Measurements from ENCODE around the gene FBLN1.

FBLN1 gene

DNA sequence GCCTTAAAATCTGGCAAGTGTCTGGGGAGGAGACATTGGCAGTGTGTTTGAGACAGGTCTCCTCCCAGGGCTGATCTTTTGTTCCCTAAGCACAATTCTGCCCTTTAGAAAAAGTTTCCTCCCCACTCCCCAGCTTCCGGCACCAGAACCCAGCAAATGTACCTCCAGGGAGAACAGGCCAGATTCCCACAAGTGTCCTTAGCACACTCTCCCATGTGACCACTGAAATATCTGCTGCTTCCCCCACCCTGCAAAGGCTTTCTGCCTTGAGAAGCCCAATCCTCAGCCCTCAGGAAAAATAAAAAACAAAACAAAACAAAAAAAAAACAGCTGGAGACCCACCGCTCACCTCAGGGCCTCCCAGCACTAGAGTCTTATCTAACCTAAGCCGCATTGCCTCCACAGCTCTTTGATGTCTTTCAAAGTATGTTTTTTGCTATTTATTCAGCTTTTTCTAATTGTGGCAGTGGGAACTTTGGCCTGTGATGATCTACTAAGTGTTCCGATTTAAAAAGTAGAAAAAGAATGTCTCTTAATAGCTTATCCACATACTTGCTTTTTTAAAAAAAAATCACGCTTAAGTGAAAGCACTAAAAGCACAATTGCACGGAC is 29.0 kb upstream of the FBLN1 start:
- POLR2A ChIA-PET, result interaction anchor here (0.8 kb wide), 1 partner anchor 158 kb away, joined by 3 read pairs; no protein-coding TSS in a partner anchor
- TF ChIP-seq, protein P1, sequence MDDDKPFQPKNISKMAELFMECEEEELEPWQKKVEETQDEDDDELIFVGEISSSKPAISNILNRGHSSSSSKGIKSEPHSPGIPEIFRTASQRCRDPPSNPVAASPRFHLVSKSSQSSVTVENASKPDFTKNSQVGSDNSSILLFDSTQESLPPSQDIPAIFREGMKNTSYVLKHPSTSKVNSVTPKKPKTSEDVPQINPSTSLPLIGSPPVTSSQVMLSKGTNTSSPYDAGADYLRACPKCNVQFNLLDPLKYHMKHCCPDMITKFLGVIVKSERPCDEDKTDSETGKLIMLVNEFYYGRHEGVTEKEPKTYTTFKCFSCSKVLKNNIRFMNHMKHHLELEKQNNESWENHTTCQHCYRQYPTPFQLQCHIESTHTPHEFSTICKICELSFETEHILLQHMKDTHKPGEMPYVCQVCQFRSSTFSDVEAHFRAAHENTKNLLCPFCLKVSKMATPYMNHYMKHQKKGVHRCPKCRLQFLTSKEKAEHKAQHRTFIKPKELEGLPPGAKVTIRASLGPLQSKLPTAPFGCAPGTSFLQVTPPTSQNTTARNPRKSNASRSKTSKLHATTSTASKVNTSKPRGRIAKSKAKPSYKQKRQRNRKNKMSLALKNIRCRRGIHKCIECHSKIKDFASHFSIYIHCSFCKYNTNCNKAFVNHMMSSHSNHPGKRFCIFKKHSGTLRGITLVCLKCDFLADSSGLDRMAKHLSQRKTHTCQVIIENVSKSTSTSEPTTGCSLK (tag by site-specific recombination; IDR thresholded peaks at IDR 0.05), result no peak
- TF ChIP-seq, protein P2, sequence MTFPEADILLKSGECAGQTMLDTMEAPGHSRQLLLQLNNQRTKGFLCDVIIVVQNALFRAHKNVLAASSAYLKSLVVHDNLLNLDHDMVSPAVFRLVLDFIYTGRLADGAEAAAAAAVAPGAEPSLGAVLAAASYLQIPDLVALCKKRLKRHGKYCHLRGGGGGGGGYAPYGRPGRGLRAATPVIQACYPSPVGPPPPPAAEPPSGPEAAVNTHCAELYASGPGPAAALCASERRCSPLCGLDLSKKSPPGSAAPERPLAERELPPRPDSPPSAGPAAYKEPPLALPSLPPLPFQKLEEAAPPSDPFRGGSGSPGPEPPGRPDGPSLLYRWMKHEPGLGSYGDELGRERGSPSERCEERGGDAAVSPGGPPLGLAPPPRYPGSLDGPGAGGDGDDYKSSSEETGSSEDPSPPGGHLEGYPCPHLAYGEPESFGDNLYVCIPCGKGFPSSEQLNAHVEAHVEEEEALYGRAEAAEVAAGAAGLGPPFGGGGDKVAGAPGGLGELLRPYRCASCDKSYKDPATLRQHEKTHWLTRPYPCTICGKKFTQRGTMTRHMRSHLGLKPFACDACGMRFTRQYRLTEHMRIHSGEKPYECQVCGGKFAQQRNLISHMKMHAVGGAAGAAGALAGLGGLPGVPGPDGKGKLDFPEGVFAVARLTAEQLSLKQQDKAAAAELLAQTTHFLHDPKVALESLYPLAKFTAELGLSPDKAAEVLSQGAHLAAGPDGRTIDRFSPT (tag by site-specific recombination; IDR thresholded peaks at IDR 0.05), result no peak
- TF ChIP-seq ZBTB8A (tag by site-specific recombination; IDR thresholded peaks at IDR 0.05), result 0 out of 2 replicates have a peak, but pooled peaks have one; percentile 28
- peak; percentile 75; the same call in 1 of the 2 replicates for TF ChIP-seq TCF7L2 (IDR thresholded peaks at IDR 0.05; ENCODE audit: borderline replicate concordance, low read depth, low read length)
- TF ChIP-seq ZNF707 (tag by site-specific recombination; IDR thresholded peaks at IDR 0.05), result no peak
- no peak for TF ChIP-seq ZNF629 (tag by site-specific recombination; IDR thresholded peaks at IDR 0.05)
- no peak for TF ChIP-seq SETDB1 (IDR thresholded peaks at IDR 0.05; ENCODE audit: insufficient read length, low read length)
- H3K4me3 ChIP-seq (ENCODE audit: low read depth, low read length), result no peak overlapping the region
- no peak overlapping the region for H3K27ac ChIP-seq (ENCODE audit: extremely low read depth, low read depth, low read length)
- CTCF ChIA-PET, result no interaction called here
- no peaks in the 10 kb centered on the region for H3K9me3 ChIP-seq (ENCODE audit: control insufficient read depth, insufficient read depth, low read depth, low read length)
- no peaks in the 10 kb centered on the region for H3K36me3 ChIP-seq (ENCODE audit: control insufficient read depth in 2 of 2, insufficient read depth in 1 of 2, low read length in 2 of 2)
- peaks cover 3% of the 10 kb centered on the region; the same call in 1 of the 2 replicates for H3K4me1 ChIP-seq (ENCODE audit: control insufficient read depth, insufficient read depth, low read length)

DNA sequence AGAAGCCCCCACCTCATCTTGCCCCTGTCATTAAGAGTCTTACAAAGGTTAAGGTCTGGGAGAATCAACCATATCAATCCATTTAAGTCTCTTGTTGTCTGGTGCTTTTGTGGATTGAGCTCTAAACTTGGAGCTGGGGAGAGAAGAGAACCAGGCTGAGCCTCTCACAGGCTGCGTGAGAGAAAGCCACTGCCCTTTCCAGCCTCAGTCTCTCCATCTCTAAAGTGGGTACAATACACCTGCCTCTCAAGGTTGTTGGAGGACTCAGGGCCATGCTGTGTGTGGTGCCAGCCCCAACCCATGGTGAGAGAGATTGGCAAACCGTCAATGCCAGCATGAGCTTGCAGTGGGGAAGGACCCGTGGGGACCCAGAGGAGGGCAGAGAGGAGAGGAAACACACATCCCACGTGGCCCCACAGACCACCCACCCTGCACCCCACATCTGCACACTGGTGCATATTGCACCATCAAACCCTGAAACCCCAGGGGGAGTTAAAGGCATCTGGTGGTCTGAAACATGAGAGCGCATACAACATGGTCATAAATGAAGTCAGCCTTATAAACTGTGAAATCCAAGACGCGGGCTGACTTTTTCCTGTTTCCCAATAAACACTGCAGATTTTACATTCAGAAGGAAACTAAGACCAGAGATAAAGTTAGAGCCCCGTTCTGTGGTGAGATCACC is 27.5 kb upstream of the FBLN1 start:
- TF ChIP-seq, protein P3, sequence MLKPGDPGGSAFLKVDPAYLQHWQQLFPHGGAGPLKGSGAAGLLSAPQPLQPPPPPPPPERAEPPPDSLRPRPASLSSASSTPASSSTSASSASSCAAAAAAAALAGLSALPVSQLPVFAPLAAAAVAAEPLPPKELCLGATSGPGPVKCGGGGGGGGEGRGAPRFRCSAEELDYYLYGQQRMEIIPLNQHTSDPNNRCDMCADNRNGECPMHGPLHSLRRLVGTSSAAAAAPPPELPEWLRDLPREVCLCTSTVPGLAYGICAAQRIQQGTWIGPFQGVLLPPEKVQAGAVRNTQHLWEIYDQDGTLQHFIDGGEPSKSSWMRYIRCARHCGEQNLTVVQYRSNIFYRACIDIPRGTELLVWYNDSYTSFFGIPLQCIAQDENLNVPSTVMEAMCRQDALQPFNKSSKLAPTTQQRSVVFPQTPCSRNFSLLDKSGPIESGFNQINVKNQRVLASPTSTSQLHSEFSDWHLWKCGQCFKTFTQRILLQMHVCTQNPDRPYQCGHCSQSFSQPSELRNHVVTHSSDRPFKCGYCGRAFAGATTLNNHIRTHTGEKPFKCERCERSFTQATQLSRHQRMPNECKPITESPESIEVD (tag by site-specific recombination; IDR thresholded peaks at IDR 0.05), result peak; percentile 87
- TF ChIP-seq SP7 (tag by site-specific recombination; IDR thresholded peaks at IDR 0.05) (no peak), ZNF174 (tag by site-specific recombination; IDR thresholded peaks at IDR 0.05) (no peak), ZNF571 (tag by site-specific recombination; IDR thresholded peaks at IDR 0.05) (no peak), ZEB2 (tag by site-specific recombination; IDR thresholded peaks at IDR 0.05) (0 out of 2 replicates have a peak, but pooled peaks have one; percentile 18), ZIC2 (tag by site-specific recombination; IDR thresholded peaks at IDR 0.05) (peak; percentile 29; the same call in 1 of the 2 replicates), ZNF223 (tag by site-specific recombination; IDR thresholded peaks at IDR 0.05) (no peak), ZNF776 (tag by site-specific recombination; IDR thresholded peaks at IDR 0.05; ENCODE audit: borderline replicate concordance) (no peak)
- TF ChIP-seq, protein P4, sequence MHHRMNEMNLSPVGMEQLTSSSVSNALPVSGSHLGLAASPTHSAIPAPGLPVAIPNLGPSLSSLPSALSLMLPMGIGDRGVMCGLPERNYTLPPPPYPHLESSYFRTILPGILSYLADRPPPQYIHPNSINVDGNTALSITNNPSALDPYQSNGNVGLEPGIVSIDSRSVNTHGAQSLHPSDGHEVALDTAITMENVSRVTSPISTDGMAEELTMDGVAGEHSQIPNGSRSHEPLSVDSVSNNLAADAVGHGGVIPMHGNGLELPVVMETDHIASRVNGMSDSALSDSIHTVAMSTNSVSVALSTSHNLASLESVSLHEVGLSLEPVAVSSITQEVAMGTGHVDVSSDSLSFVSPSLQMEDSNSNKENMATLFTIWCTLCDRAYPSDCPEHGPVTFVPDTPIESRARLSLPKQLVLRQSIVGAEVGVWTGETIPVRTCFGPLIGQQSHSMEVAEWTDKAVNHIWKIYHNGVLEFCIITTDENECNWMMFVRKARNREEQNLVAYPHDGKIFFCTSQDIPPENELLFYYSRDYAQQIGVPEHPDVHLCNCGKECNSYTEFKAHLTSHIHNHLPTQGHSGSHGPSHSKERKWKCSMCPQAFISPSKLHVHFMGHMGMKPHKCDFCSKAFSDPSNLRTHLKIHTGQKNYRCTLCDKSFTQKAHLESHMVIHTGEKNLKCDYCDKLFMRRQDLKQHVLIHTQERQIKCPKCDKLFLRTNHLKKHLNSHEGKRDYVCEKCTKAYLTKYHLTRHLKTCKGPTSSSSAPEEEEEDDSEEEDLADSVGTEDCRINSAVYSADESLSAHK (tag by site-specific recombination; IDR thresholded peaks at IDR 0.05), result 0 out of 2 replicates have a peak, but pooled peaks have one; percentile 9
- ChIA-PET POLR2A (no interaction called here), CTCF (interaction anchor here (0.7 kb wide), 1 partner anchor 57 kb away, joined by 3 read pairs; no protein-coding TSS in a partner anchor)
- Histone ChIP-seq H3K4me3 (ENCODE audit: low read depth, low read length) (no peak overlapping the region), H3K36me3 (ENCODE audit: control insufficient read depth in 2 of 2, insufficient read depth in 1 of 2, low read length in 2 of 2) (no peaks in the 10 kb centered on the region), H3K4me1 (ENCODE audit: control insufficient read depth, insufficient read depth, low read length) (no peaks in the 10 kb centered on the region), H3K27ac (ENCODE audit: extremely low read depth, low read depth, low read length) (no peak overlapping the region), H3K9me3 (ENCODE audit: control insufficient read depth, insufficient read depth, low read depth, low read length) (no peaks in the 10 kb centered on the region)

Measured in HEK293 (cell line).